Activated gamma-delta T cell treated with Interleukin-2 at 50 U/mL for 16 hours (primary cell): ENCODE results near the gene B4GALT1.

ENCODE experiments used
- DNase-seq: peaks from one replicate; pipeline ENCODE4 v3.0.0-alpha.2; 2020

The B4GALT1 gene

GRCh38 chr9:33117796-33118195, 49.3 kb downstream of the B4GALT1 start:
- DNase-seq: no peak

DNA sequence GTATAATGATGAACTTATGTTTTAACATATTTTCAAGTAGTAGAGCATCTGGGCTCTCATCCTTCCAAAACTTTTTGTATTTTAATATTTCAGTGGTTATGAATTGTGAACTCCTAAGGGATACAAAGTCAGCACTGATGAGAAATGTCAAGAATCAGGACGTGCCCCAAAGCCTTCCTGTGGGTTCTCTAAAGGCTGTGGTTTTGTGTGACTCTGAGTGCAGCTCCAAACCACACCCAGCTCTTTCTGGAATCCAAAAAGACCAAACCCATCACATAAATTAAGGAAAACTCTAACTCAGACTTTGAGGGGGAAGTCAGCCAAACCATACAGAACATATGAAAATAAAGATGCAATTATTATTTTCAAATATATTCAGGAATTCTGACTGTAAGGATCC, 49.8 kb downstream of the B4GALT1 start:
- DNase-seq: no peak

DNA sequence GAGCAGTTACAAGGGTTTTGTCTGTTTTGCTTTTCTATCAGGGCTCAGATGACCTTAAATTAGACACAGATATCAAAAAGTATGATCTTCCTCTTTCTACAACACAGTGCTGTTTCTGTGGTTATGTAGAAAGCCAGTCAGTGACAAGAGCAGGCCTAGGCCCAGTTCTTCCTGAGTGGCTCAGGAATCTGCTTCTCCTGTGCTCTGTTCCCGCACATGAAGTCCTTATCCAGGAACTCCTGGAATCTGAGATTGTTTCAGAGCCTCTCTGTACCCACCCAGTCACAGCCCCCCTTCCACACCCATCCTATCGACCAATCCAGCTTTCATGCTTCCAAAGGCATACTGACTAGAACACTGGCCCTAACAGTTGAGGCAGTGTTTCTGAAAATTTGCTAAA, 50.3 kb downstream of the B4GALT1 start:
- DNase-seq: no peak

DNA sequence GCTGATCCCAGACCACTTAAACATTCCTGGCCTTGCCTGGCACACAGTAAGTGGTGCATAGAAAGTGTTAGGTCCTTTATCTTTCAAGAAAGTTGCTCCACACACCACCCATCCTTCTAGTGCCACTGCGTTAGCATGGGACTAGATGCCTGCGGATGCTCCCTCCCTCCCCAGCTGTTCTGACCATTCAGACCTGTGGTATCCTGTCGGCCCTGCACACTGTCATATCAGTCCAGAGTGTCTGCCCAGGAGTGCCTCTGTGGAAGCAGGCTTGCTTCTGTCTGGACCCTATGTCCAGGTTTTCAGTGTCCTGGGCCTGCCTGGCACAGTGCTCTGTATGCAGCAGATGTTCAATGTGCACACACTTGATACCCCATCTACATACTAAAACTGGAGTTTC, 52.4 kb downstream of the B4GALT1 start:
- no peak for DNase-seq

GRCh38 chr9:33113799-33114547, 53.2 kb downstream of the B4GALT1 start:
- DNase-seq: no peak

DNA sequence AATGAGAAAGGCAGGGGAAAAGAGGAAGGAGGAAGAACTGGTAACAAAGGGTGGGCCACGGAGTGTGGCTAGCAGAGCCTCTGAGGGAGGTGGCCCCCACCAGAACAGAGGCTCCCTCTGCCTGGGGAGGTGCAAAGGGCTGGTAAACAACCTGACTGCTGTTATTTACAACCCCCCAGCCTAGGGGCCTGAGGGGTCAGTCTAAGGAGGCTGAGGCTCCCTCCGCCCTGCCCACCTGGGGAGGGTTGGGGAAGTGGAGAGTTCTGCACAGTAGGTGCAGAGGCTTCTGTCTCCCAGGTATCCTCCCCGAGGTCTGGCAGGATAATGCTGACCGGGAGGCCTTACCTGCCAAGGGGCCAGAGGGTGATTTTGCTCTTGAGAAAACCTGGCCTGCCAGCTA, 55.0 kb downstream of the B4GALT1 start:
- DNase-seq: no peak

GRCh38 chr9:33111631-33112030, 55.5 kb downstream of the B4GALT1 start:
- no peak for DNase-seq

- no peak for DNase-seq
Observed at GRCh38 chr9:33110686-33111085, 56.5 kb downstream of the B4GALT1 start.

GRCh38 chr9:33109850-33110595, 57.1 kb downstream of the B4GALT1 start:
- no peak for DNase-seq

DNA sequence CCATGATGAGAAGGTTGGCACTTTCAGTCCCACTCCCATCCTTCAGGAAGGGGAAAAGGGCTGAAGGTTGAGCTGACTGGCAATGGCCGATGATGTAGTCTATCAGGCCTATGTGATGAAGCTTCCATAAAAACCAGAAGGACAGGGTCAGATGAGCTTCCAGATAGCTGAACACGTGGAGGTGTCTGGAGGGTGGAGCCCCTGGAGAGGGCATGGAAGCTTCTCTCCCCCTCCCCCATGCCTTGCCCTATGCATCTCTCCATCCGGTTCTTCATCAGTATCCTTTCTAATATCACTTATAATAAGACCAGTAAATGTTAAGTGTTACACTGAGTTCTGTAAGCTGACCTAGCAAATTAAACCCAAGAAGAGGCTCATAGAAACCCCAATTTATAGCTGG, 58.0 kb downstream of the B4GALT1 start:
- no peak for DNase-seq

GRCh38 chr9:33108472-33108871, 58.7 kb downstream of the B4GALT1 start:
- no peak for DNase-seq

GRCh38 chr9:33107762-33108161, 59.4 kb downstream of the B4GALT1 start:
- DNase-seq: no peak

DNA sequence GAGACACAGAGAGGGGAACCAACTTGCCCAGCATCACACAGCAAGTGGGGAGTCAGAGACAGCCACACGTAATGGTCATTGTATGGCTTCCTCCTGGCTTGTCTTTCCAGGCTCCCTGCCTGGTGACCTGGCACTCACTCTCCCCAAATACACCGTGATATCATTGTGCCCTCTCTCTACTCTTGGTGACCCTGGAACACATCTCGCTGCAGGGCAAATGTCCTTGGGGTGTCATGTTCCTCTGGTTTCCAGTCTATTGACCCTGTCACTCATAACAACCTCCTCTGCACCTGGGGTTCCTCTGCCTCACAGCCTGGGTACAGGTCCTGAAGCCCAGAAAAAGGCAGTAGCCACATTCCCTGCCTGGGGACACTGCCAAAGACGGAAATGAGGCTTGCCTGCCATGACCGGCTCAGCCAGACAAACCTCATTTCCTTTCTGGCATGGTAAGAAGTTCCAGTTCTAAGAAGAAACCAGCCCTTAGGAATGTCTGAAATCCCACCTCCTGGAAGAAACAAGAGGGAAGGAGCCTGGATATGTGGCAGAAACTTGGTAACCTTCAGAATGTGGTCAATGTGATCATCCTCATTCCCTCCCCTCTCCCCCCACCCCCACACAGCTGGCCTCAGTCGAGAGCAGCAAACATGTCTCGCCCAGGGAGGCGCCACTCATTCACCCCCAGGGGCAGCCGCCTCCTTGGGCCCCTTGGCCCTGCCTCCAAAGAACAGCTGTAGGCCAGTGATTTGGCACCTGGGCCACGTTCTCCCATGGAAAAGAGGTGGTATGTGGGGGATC, 60.1 kb downstream of the B4GALT1 start:
- DNase-seq: no peak

GRCh38 chr9:33106372-33106771, 60.8 kb downstream of the B4GALT1 start:
- DNase-seq: no peak

GRCh38 chr9:33105959-33106358, 61.2 kb downstream of the B4GALT1 start:
- no peak for DNase-seq

DNA sequence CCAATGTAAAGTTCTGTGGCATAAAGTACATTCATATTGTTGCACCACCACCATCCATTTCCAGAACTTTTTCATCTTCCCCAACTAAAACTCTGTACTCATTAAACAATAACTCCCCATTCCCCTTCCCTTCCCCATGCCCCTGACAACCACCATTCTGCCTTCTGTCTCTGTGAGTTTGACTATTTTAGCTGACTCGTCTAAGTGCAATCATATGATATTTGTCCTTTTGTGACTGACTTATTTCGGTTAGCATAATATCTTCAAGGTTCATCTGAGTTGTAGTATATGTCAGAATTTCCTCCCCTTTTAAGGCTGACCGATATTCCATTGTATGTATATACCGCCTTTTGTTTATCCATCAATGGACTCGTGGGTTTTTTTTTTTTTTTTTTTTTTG, 61.6 kb downstream of the B4GALT1 start:
- no peak for DNase-seq

- no peak for DNase-seq
Observed at GRCh38 chr9:33104401-33104800, 62.7 kb downstream of the B4GALT1 start.

DNA sequence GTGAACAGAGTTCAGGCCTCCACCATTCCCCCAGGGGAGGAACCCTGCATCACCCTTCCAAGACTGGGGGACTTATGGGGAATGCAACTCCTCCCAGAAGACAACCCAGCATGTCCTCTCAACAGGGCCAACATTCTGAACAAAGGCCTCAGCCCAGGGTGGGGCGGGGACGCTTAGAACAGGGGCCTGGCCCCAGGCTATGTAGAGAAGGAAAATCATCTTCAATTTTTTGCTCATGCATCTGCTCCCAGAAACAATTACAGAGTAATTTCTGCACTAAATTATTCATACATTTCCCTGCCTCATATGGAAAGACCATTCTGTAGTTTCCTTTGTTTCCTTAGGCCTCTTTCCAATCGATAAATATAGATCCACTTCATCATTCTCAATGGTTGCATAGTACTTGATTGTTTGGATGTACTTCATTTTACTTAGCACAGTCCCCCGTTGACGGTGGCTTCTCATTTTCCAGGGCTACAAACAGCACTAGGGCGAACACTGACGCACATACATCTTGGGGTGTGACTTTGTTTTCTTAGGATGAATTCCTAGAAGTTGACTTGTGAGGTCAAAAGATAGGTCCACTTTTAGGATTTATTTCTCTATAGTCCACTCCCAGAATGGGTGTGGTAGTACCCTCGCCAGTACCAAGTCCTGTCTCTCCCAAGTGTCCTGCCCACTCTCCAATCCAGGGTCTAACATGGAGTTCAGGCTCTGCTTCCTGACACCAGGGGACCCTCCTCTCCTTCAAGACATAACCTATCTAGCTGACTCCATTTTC, 63.4 kb downstream of the B4GALT1 start:
- no peak for DNase-seq

GRCh38 chr9:33102551-33103210, 64.5 kb downstream of the B4GALT1 start:
- no peak for DNase-seq

GRCh38 chr9:33101104-33101951, 65.8 kb downstream of the B4GALT1 start:
- no peak for DNase-seq

- no peak for DNase-seq
Observed at GRCh38 chr9:33099754-33100153, 67.4 kb downstream of the B4GALT1 start.
